ENCODE results near the gene PHF2. TPM values are rescaled to one million over a fixed set of nuclear protein-coding genes. Genes with fewer than 3 reads are reported as not detected.

The PHF2 gene
- total RNA-seq, 1 donor from 2014 or later = 12.1 TPM

DNA sequence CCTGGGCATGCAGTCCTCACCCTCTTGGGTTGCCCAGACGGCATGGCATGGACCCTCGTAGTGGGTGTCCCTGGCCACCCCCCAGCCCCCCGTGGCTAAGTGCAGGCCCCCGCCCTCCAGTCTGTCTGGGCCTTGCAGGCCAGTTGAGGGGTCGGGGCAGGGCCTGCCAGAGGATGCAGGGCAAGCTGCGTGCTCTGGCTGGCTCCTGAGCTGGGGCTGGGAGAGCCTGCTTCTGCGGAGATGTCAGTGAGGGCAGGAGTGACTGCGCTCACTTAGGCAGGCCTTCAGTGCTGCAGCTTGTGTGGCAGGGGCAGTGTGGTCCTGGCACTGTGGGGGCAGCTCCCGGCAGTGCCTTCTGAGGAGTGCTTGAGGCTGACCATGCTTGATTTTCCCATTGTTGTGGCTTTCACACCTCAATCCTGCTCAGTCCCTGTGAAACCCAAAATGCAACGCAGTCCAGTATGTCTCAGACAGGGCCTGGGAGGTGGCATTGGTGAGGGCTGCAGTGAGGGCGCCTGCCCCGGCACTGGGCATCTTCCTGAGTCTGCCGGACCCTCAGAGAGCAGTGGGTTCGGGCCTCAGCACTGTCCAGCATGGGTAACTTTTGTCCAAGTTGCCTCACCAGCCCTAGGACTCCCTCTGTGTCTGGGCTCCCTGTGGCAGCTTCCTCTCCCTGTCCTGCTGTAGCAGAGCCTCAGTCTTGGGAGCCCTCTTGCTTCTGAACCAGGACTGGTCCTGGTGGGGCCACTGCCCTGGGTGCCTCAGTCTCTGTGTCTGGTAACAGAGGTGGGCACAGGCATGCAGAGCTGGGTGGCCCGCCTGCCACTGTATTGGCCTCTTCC, 93.0 kb downstream of the PHF2 start:
- peaks cover 34% of the 10 kb centered on the region for H4K20me1 ChIP-seq (ENCODE audit: insufficient read depth, low read length)
- H3K27ac Mint-ChIP-seq (ENCODE audit: unreplicated experiment) = no peak overlapping the region
- H3K4me2 ChIP-seq (ENCODE audit: low read length) = no peak overlapping the region
- H3K9me3 ChIP-seq (ENCODE audit: insufficient read depth, low read depth, low read length) = no peaks in the 10 kb centered on the region
- no peak for FAIRE-seq
- TF ChIP-seq, protein P1, sequence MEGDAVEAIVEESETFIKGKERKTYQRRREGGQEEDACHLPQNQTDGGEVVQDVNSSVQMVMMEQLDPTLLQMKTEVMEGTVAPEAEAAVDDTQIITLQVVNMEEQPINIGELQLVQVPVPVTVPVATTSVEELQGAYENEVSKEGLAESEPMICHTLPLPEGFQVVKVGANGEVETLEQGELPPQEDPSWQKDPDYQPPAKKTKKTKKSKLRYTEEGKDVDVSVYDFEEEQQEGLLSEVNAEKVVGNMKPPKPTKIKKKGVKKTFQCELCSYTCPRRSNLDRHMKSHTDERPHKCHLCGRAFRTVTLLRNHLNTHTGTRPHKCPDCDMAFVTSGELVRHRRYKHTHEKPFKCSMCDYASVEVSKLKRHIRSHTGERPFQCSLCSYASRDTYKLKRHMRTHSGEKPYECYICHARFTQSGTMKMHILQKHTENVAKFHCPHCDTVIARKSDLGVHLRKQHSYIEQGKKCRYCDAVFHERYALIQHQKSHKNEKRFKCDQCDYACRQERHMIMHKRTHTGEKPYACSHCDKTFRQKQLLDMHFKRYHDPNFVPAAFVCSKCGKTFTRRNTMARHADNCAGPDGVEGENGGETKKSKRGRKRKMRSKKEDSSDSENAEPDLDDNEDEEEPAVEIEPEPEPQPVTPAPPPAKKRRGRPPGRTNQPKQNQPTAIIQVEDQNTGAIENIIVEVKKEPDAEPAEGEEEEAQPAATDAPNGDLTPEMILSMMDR (IDR thresholded peaks at IDR 0.05; ENCODE audit: insufficient read depth, low read depth, low read length) = no peak
- TF ChIP-seq EZH2 (IDR thresholded peaks at IDR 0.05; ENCODE audit: insufficient read depth, low read length) = no peak
- H3K4me3 Mint-ChIP-seq (ENCODE audit: unreplicated experiment) = no peak overlapping the region
- peaks cover 6% of the 10 kb centered on the region for H3K36me3 Mint-ChIP-seq (ENCODE audit: low read depth, unreplicated experiment)
- no peak overlapping the region for H2AFZ ChIP-seq (ENCODE audit: low read depth, low read length)
- H3K27me3 ChIP-seq (ENCODE audit: insufficient read depth, low read length) = no peaks in the 10 kb centered on the region
- no peaks in the 10 kb centered on the region for H3K9me3 Mint-ChIP-seq (ENCODE audit: unreplicated experiment)
- H3K79me2 ChIP-seq (ENCODE audit: insufficient read depth, low read length) = no peaks in the 10 kb centered on the region
- H3K36me3 ChIP-seq (ENCODE audit: insufficient read depth, low read length) = no peaks in the 10 kb centered on the region
- H3K27me3 Mint-ChIP-seq (ENCODE audit: low read depth, unreplicated experiment) = no peaks in the 10 kb centered on the region
- DNase-seq (ENCODE audit: low read depth) = no peak
- H3K9ac ChIP-seq (ENCODE audit: low read length) = no peak overlapping the region
- no peaks in the 10 kb centered on the region for H3K4me1 Mint-ChIP-seq (ENCODE audit: low read depth, unreplicated experiment)
- H3K4me3 ChIP-seq (ENCODE audit: insufficient read depth, low read depth, low read length) = no peak overlapping the region
- no peak overlapping the region for H3K27ac ChIP-seq (ENCODE audit: low read depth, low read length)
- H3K4me1 ChIP-seq (ENCODE audit: insufficient read depth, low read length) = no peaks in the 10 kb centered on the region

DNA sequence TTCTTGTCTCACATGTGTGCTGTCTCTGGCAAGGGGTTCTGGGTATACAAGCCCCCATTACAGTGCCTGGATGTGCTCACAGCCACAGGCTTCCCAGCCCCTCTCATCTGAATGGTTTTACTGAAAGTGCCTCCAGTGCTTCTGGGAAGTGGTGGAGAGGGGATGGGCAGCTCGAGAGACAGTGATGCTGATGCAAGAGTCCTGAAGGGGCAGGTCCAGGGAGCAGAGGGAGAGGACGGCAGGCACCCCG, 93.5 kb downstream of the PHF2 start:
- TF ChIP-seq, protein P1 (IDR thresholded peaks at IDR 0.05; ENCODE audit: insufficient read depth, low read depth, low read length) = no peak
- no peak for TF ChIP-seq EZH2 (IDR thresholded peaks at IDR 0.05; ENCODE audit: insufficient read depth, low read length)
- Histone ChIP-seq H3K79me2 (ENCODE audit: insufficient read depth, low read length) (no peaks in the 10 kb centered on the region), H3K27me3 (ENCODE audit: insufficient read depth, low read length) (no peaks in the 10 kb centered on the region), H3K4me1 (ENCODE audit: insufficient read depth, low read length) (no peaks in the 10 kb centered on the region), H3K9me3 (ENCODE audit: insufficient read depth, low read depth, low read length) (no peaks in the 10 kb centered on the region), H3K4me2 (ENCODE audit: low read length) (no peak overlapping the region), H2AFZ (ENCODE audit: low read depth, low read length) (no peak overlapping the region), H3K27ac (ENCODE audit: low read depth, low read length) (no peak overlapping the region), H3K36me3 (ENCODE audit: insufficient read depth, low read length) (no peaks in the 10 kb centered on the region), H3K9ac (ENCODE audit: low read length) (no peak overlapping the region), H4K20me1 (ENCODE audit: insufficient read depth, low read length) (peaks cover 34% of the 10 kb centered on the region), H3K4me3 (ENCODE audit: insufficient read depth, low read depth, low read length) (no peak overlapping the region)
- H3K36me3 Mint-ChIP-seq (ENCODE audit: low read depth, unreplicated experiment) = peaks cover 2% of the 10 kb centered on the region
- no peaks in the 10 kb centered on the region for H3K9me3 Mint-ChIP-seq (ENCODE audit: unreplicated experiment)
- FAIRE-seq = no peak
- no peak for DNase-seq (ENCODE audit: low read depth)
- H3K4me1 Mint-ChIP-seq (ENCODE audit: low read depth, unreplicated experiment) = no peaks in the 10 kb centered on the region
- no peak overlapping the region for H3K27ac Mint-ChIP-seq (ENCODE audit: unreplicated experiment)
- H3K27me3 Mint-ChIP-seq (ENCODE audit: low read depth, unreplicated experiment) = no peaks in the 10 kb centered on the region
- H3K4me3 Mint-ChIP-seq (ENCODE audit: unreplicated experiment) = no peak overlapping the region
